PC-3 (cell line): ENCODE data around the gene PRSS36. TPM values are rescaled to one million over a fixed set of nuclear protein-coding genes. Genes with fewer than 3 reads are reported as not detected.

ENCODE experiments used
- ATAC-seq: fragments of 200-7000 bp; cut with Tn5 transposase; 2 replicates; pipeline ENCODE4 v1.9.1; 2020; ENCODE audit warnings: mild to moderate bottlenecking, moderate library complexity
- Bru-seq: library from RNA; stranded (reverse); fragments of 400-500 nt; gene quantifications from one replicate; lab custom pipeline; 2021; lab: Mats Ljungman, UMichigan
- BruChase-seq, 2 experiments: library from RNA; stranded (reverse); fragments of 400-500 nt; gene quantifications; one replicate each; lab custom pipeline; 2021; lab: Mats Ljungman, UMichigan
- BruUV-seq: library from RNA; stranded (reverse); fragments of 400-500 nt; replicated peaks from 2 replicates; lab custom pipeline; 2021; lab: Mats Ljungman, UMichigan
- CTCF ChIA-PET: fragments of 300-600 bp; sonication (Branson Sonifier 250); formaldehyde crosslinking; loops from one replicate; lab custom pipeline; 2022; ENCODE audit warnings: antibody characterized with exemption; lab: Charles Lee
- POLR2A ChIA-PET: fragments of 300-600 bp; sonication (Branson Sonifier 250); formaldehyde crosslinking; loops from one replicate; lab custom pipeline; 2022; ENCODE audit warnings: antibody characterized with exemption; ENCODE audit not compliant: unreplicated experiment; lab: Charles Lee
- DNase-seq: peaks from one replicate; pipeline ENCODE4 v3.0.0-alpha.2; 2015
- H2AFZ ChIP-seq: fragments of 300-600 bp; sonication (generic); 2 replicates; pipeline ENCODE4 v1.6.0; 2016; ENCODE audit warnings: antibody characterized with exemption, low read length
- H3F3A ChIP-seq: fragments of 300-600 bp; sonication (generic); one replicate; pipeline ENCODE4 v1.6.0; 2017; ENCODE audit warnings: antibody characterized with exemption, low read length, control low read depth, mild to moderate bottlenecking; ENCODE audit not compliant: unreplicated experiment
- H3K27ac ChIP-seq: fragments of 300-600 bp; sonication (generic); 2 replicates; pipeline ENCODE4 v1.5.1; 2016; ENCODE audit warnings: mild to moderate bottlenecking, low read length
- H3K27me3 ChIP-seq: fragments of 300-600 bp; sonication (generic); 2 replicates; pipeline ENCODE4 v1.6.1; 2016; ENCODE audit warnings: low read length, mixed read lengths
- H3K36me3 ChIP-seq: fragments of 300-600 bp; sonication (generic); 2 replicates; pipeline ENCODE4 v1.6.1; 2016; ENCODE audit warnings: low read depth, mixed run types, low read length, mixed read lengths
- H3K4me1 ChIP-seq: fragments of 300-600 bp; sonication (generic); 2 replicates; pipeline ENCODE4 v1.5.1; 2016; ENCODE audit warnings: low read length; ENCODE audit not compliant: insufficient read depth
- H3K4me2 ChIP-seq: fragments of 300-600 bp; sonication (generic); 2 replicates; pipeline ENCODE4 v1.6.0; 2016; ENCODE audit warnings: low read length
- H3K4me3 ChIP-seq: fragments of 300-600 bp; sonication (generic); 2 replicates; pipeline ENCODE4 v1.5.1; 2016; ENCODE audit warnings: mild to moderate bottlenecking, low read length, mixed read lengths
- H3K79me2 ChIP-seq: fragments of 300-600 bp; sonication (generic); 2 replicates; pipeline ENCODE4 v1.6.1; 2017; ENCODE audit warnings: low read length, mixed read lengths
- H3K9ac ChIP-seq: fragments of 300-600 bp; sonication (generic); 2 replicates; pipeline ENCODE4 v1.6.0; 2016; ENCODE audit warnings: mild to moderate bottlenecking, low read length
- H3K9me2 ChIP-seq: fragments of 300-600 bp; sonication (generic); replicated peaks from 2 replicates; pipeline ENCODE4 v1.6.1; 2016; ENCODE audit warnings: mixed run types, low read length, mixed read lengths
- H3K9me3 ChIP-seq: fragments of 300-600 bp; sonication (generic); 2 replicates; pipeline ENCODE4 v1.6.1; 2016; ENCODE audit warnings: low read length, mixed read lengths
- H4K20me1 ChIP-seq: fragments of 300-600 bp; sonication (generic); 2 replicates; pipeline ENCODE4 v1.6.1; 2016; ENCODE audit warnings: low read length, mixed read lengths
- EZH2 ChIP-seq: fragments of 300-600 bp; sonication (generic); IDR thresholded peaks from one replicate; pipeline ENCODE4 v1.6.1; 2017; ENCODE audit warnings: antibody characterized with exemption, mild to moderate bottlenecking, low read length; ENCODE audit not compliant: unreplicated experiment
- EZH2phosphoT487 ChIP-seq: fragments of 300-600 bp; sonication (generic); IDR thresholded peaks from 2 replicates; pipeline ENCODE4 v1.6.1; 2018; ENCODE audit warnings: mild to moderate bottlenecking, antibody characterized with exemption, low read length, borderline replicate concordance
- intact Hi-C: fragments of 100-400 bp; cut with micrococcal nuclease; formaldehyde crosslinking; loops from 2 replicates; pipeline ENCODE4 v1.9.0; 2023
- long read RNA-seq: library from polyadenylated mRNA; unstranded; transcript quantifications from one replicate; pipeline ENCODE4 v2.0.0, GENCODE V29; 2021; ENCODE audit not compliant: unreplicated experiment
- total RNA-seq: library from RNA; depleted of rRNA; stranded (reverse); fragments of >200 nt; gene quantifications from 2 replicates; pipeline ENCODE4 v1.2.3, GENCODE V29; 2014; rRNA removed
- TF ChIP-seq, protein P1 (sequence below): fragments of 300-600 bp; sonication (generic); conservative IDR thresholded peaks from 2 replicates; pipeline ENCODE4 v1.5.1; 2017; ENCODE audit warnings: antibody characterized with exemption, low read depth, mild to moderate bottlenecking, low read length

The PRSS36 gene
- total RNA-seq (0.51 TPM in 1 of 2 replicates, not detected in the other), Bru-seq, nascent RNA (percentile 22 among the genes with signal in this experiment), BruChase-seq, experiment 1, labeled RNA remaining after a 6-hour chase (percentile 18 among the genes with signal in this experiment), BruChase-seq, experiment 2, labeled RNA remaining after a 2-hour chase (percentile 15 among the genes with signal in this experiment)
- long read RNA-seq, partial matches to known transcripts, result 1 of 3 reads
- long read RNA-seq, other reads (novel, unspliced or antisense), result 2 of 3 reads

DNA sequence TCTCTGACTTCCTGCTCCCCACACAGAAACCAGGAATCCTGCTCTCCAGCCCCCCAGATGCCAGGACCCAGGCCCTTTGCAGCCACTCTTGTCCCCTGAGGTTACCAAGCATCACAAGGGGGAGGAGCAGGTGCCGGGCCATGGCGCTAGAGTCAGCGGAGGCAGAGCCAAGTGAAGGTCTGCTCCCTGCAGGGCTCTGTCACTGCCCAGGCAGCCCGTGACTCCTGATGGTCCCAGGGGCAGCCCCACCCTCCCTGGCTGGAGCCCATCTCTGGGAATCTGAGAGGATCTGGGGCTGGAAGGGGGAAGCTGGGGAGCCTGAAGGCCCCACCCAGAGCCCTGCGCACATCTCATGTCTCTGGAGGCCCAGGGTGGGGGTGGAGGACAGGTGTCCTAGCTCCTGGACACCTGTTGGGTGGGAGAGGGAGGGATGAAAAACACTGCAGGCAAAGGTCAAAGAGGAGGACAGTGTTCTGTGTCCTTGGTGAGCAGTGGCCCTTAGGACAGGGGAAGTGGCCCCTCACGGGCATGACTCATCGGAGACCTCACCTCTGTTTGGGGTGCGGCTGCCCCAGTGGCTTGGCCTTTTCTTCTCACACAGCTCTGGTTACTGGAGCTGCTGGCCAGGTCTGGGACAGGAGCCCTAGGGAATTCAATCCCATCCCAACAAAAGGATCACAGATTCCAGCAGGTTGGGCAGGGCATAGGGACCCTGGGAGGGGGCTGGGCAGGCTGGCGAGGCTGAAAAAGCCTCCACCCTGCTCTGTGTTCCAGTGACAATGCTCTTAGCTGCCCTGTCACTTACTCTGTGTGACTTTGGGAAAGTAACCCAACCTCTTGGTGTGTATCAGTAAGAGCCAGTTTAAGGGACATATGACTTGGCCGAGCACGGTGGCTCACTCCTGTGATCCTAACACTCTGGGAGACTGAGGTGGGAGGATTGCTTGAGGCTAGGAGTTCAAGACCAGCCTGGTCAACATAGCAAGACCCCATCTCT is at the start of gene PRSS36:
Gene PRSS36 (minus strand): TSS at position 173 of the 997 bp plus-strand sequence. CDS start 31 bp downstream, at position 142.
- Histone ChIP-seq H3K36me3 (no peaks in the 10 kb centered on the region), H3K9me3 (no peaks in the 10 kb centered on the region), H3K27ac (no peak within 1 kb of the TSS), H3K27me3 (no peaks in the 10 kb centered on the region), H4K20me1 (no peaks in the 10 kb centered on the region), H3K9me2 (no peaks in the 10 kb centered on the region), H3K4me3 (no peak within 1 kb of the TSS), H3K79me2 (no peaks in the 10 kb centered on the region), H3K4me2 (no peak within 1 kb of the TSS), H3F3A (no peaks in the 10 kb centered on the region), H3K4me1 (no peaks in the 10 kb centered on the region), H2AFZ (no peak within 1 kb of the TSS), H3K9ac (no peak within 1 kb of the TSS)
- ATAC-seq, result 0 out of 2 replicates have a peak, but pooled peaks have one; percentile 24
- DNase-seq, result no peak
- ChIA-PET CTCF (no interaction called here), POLR2A (no interaction called here)
- no peak for TF ChIP-seq EZH2phosphoT487
- TF ChIP-seq, protein P1, sequence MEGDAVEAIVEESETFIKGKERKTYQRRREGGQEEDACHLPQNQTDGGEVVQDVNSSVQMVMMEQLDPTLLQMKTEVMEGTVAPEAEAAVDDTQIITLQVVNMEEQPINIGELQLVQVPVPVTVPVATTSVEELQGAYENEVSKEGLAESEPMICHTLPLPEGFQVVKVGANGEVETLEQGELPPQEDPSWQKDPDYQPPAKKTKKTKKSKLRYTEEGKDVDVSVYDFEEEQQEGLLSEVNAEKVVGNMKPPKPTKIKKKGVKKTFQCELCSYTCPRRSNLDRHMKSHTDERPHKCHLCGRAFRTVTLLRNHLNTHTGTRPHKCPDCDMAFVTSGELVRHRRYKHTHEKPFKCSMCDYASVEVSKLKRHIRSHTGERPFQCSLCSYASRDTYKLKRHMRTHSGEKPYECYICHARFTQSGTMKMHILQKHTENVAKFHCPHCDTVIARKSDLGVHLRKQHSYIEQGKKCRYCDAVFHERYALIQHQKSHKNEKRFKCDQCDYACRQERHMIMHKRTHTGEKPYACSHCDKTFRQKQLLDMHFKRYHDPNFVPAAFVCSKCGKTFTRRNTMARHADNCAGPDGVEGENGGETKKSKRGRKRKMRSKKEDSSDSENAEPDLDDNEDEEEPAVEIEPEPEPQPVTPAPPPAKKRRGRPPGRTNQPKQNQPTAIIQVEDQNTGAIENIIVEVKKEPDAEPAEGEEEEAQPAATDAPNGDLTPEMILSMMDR, result no peak
- TF ChIP-seq EZH2, result no peak
- BruUV-seq, result no TSS peak
- intact Hi-C loops, result loop anchor here (10.0 kb wide), 1 partner anchor 125 kb away; no protein-coding TSS in a partner anchor

DNA sequence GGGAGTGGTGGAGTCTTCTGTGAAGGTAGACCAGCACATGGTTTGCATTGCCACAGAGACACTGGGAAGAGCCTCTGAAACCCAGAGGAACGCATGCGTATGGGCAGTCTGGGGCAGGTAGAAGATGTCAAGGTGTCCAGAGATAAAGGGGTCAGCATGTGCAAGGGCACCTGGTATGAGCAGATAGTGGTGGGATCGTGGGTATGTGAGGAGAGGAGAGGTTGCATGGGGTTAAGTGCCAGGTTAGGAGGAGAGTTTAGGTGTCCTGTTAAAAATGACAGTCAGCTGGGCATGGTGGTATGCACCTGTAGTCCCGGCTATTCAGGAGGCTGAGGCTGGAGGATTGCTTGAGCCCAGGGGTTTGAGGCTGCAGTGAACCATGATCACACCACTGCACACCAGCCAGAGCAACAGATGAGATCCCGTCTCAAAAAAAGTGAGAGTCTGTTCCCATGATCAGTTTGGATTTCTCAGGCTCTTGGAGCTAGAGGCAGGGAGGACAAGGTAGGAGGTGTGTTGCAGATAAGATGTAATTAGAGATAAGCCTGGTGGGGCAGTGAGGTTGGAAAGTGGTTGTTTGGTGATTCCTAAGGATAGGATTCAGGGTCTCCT is 49.7 kb upstream of the PRSS36 start:
- no TSS peak for BruUV-seq
- intact Hi-C loops, result loop anchor here (10.0 kb wide), 1 partner anchor 255 kb away; the partner anchor contains the start of gene ARMC5
- H3K9ac ChIP-seq, result no peak overlapping the region
- no peak overlapping the region for H2AFZ ChIP-seq
- H3K79me2 ChIP-seq, result no peaks in the 10 kb centered on the region
- TF ChIP-seq EZH2phosphoT487 (no peak), EZH2 (no peak)
- TF ChIP-seq, protein P1, result no peak
- H3K36me3 ChIP-seq, result peaks cover 14% of the 10 kb centered on the region
- no peak overlapping the region for H3K4me2 ChIP-seq
- no peaks in the 10 kb centered on the region for H3K9me2 ChIP-seq
- ATAC-seq, result no peak
- peaks cover 24% of the 10 kb centered on the region for H4K20me1 ChIP-seq
- POLR2A ChIA-PET, result interaction anchor here (0.6 kb wide), 1 partner anchor 42 kb away, joined by 5 read pairs; no protein-coding TSS in a partner anchor
- no peak overlapping the region for H3K27ac ChIP-seq
- no peak overlapping the region for H3K4me3 ChIP-seq
- no peaks in the 10 kb centered on the region for H3F3A ChIP-seq
- CTCF ChIA-PET, result no interaction called here
- peaks cover 22% of the 10 kb centered on the region; the same call in 1 of the 2 replicates for H3K4me1 ChIP-seq
- no peaks in the 10 kb centered on the region for H3K27me3 ChIP-seq
- no peak for DNase-seq
- no peaks in the 10 kb centered on the region for H3K9me3 ChIP-seq
